Esophagus muscularis mucosa (tissue), 4 donors: ENCODE measurements around the gene TYW3. TPM values are rescaled to one million over a fixed set of nuclear protein-coding genes. Genes with fewer than 3 reads are reported as not detected.

Source experiments
- DNase-seq: peaks from one replicate; pipeline ENCODE4 v3.0.0-alpha.2; 2017; ENCODE audit errors: extremely low spot score
- H3K27ac ChIP-seq, 4 donors: fragments of 200-600 bp; sonication (generic); replicated peaks in 1 of 4; 1 replicate in 3 of 4; 2 replicates in 1 of 4; pipeline ENCODE4 v1.5.1; 2016 to 2019; ENCODE audit warnings: mild to moderate bottlenecking in 1 of 4
- H3K27me3 ChIP-seq, 4 donors: fragments of 200-600 bp; sonication (generic); one replicate each; pipeline versions ENCODE4 v1.5.1 to v1.6.0; 2016 to 2019
- H3K36me3 ChIP-seq, 4 donors: fragments of 200-600 bp; sonication (generic); one replicate each; pipeline ENCODE4 v1.5.1; 2016 to 2019
- H3K4me1 ChIP-seq, 4 donors: fragments of 200-600 bp; sonication (generic); one replicate each; pipeline ENCODE4 v1.5.1; 2016 to 2019
- H3K4me3 ChIP-seq, 4 donors: fragments of 200-600 bp; sonication (generic); 1 replicate in 2 of 4; 2 replicates in 2 of 4; pipeline ENCODE4 v1.5.1; 2016 to 2019; ENCODE audit warnings: mild to moderate bottlenecking in 4 of 4, moderate library complexity in 1 of 4
- H3K9me3 ChIP-seq, 4 donors: fragments of 200-600 bp; sonication (generic); 1 replicate in 3 of 4; 2 replicates in 1 of 4; pipeline ENCODE4 v1.5.1; 2016 to 2019
- CTCF ChIP-seq, 3 experiments: fragments of 200-600 bp in 2 of 3; fragments of 450-650 bp in 1 of 3; sonication (generic) in 2 of 3; IDR thresholded peaks; one replicate each; pipeline ENCODE4 v1.5.1; 2017 to 2019; ENCODE audit warnings: antibody characterized with exemption in 3 of 3, mild to moderate bottlenecking in 2 of 3, moderate library complexity in 1 of 3
- EP300 ChIP-seq: sonication (generic); formaldehyde crosslinking; IDR thresholded peaks from one replicate; pipeline ENCODE4 v1.6.1; 2017; ENCODE audit warnings: antibody characterized with exemption
- POLR2A ChIP-seq: fragments of 450-650 bp; IDR thresholded peaks from one replicate; pipeline ENCODE4 v1.6.1; 2017; ENCODE audit warnings: antibody characterized with exemption, moderate library complexity, mild to moderate bottlenecking, low read depth
- POLR2AphosphoS5 ChIP-seq, 2 donors: sonication (generic); formaldehyde crosslinking; IDR thresholded peaks; one replicate each; pipeline ENCODE4 v1.6.1; 2017; ENCODE audit warnings: antibody characterized with exemption in 2 of 2
- WGBS: methylation state at CpG from one replicate; pipeline ENCODE4 v1.1.5; 2018; 5-methylcytosine and 5-hydroxymethylcytosine counted together
- intact Hi-C: fragments of 100-400 bp; cut with DNase I; formaldehyde crosslinking; loops from one replicate; pipeline ENCODE4 v1.15.1; 2023
- total RNA-seq, 4 donors: library from RNA; depleted of rRNA; stranded (reverse); fragments of >200 nt; gene quantifications; one replicate each; pipeline versions ENCODE4 v1.1.0 to v1.2.1, GENCODE V29; 2016

The TYW3 gene
- total RNA-seq, 4 donors from 2014 or later, result 18.0 to 31.6 (median 26.8) TPM

- Histone ChIP-seq H3K27me3 (no peaks in the 10 kb centered on the region), H3K36me3 (peaks cover 6 to 21% (median 19%) of the 10 kb centered on the region in 4 donors), H3K4me3 (no peak overlapping the region), H3K27ac (no peak overlapping the region), H3K4me1 (no peaks in the 10 kb centered on the region), H3K9me3 (no peaks in the 10 kb centered on the region)
- intact Hi-C loops, result no loop called here
- 78% methylated on average over 3 of the region's 3 CpGs for WGBS
- TF ChIP-seq POLR2A (no peak), CTCF (IDR thresholded peaks at IDR 0.05) (no peak), EP300 (no peak), POLR2AphosphoS5 (IDR thresholded peaks at IDR 0.05) (no peak)
- no peak for DNase-seq
These were observed 34.5 kb downstream of the TYW3 start for GRCh38 chr1:74767490-74767889.

- 25% methylated on average over 7 of the region's 7 CpGs for WGBS
- no peaks in the 10 kb centered on the region for H3K36me3 ChIP-seq
- no peaks in the 10 kb centered on the region for H3K4me1 ChIP-seq
- H3K27ac ChIP-seq, result no peak overlapping the region
- no peak for TF ChIP-seq POLR2AphosphoS5 (IDR thresholded peaks at IDR 0.05)
- peak; percentile 51 to 72 (median 67) for TF ChIP-seq CTCF (IDR thresholded peaks at IDR 0.05)
- TF ChIP-seq POLR2A, result no peak
- no peak for TF ChIP-seq EP300
- no peaks in the 10 kb centered on the region for H3K27me3 ChIP-seq
- intact Hi-C loops, result no loop called here
- no peak for DNase-seq
- H3K4me3 ChIP-seq, result no peak overlapping the region
- H3K9me3 ChIP-seq, result no peaks in the 10 kb centered on the region
These were observed 39.1 kb downstream of the TYW3 start for GRCh38 chr1:74771913-74772515.

- Histone ChIP-seq H3K36me3 (no peaks in the 10 kb centered on the region), H3K27ac (no peak overlapping the region), H3K4me3 (no peak overlapping the region), H3K9me3 (no peaks in the 10 kb centered on the region), H3K27me3 (no peaks in the 10 kb centered on the region), H3K4me1 (no peaks in the 10 kb centered on the region)
- no peak for DNase-seq
- WGBS, result 33% methylated on average over 1 of the region's 1 CpG
- intact Hi-C loops, result no loop called here
- TF ChIP-seq POLR2AphosphoS5 (IDR thresholded peaks at IDR 0.05) (no peak), POLR2A (no peak), EP300 (no peak), CTCF (IDR thresholded peaks at IDR 0.05) (no peak)
These were observed 40.0 kb downstream of the TYW3 start for GRCh38 chr1:74772945-74773344.

- H3K27ac ChIP-seq, result no peak overlapping the region
- TF ChIP-seq POLR2A (no peak), CTCF (IDR thresholded peaks at IDR 0.05) (no peak), POLR2AphosphoS5 (IDR thresholded peaks at IDR 0.05) (no peak), EP300 (no peak)
These were observed 40.6 kb downstream of the TYW3 start for GRCh38 chr1:74773582-74773981.

GRCh38 chr1:74775735-74776134, 42.8 kb downstream of the TYW3 start:
- Histone ChIP-seq H3K4me3 (no peak overlapping the region), H3K9me3 (no peaks in the 10 kb centered on the region), H3K27ac (no peak overlapping the region), H3K27me3 (no peaks in the 10 kb centered on the region), H3K4me1 (no peaks in the 10 kb centered on the region), H3K36me3 (no peaks in the 10 kb centered on the region)
- TF ChIP-seq CTCF (IDR thresholded peaks at IDR 0.05) (no peak), POLR2AphosphoS5 (IDR thresholded peaks at IDR 0.05) (no peak), POLR2A (no peak), EP300 (no peak)
- no peak for DNase-seq
- 88% methylated on average over 2 of the region's 2 CpGs for WGBS
- intact Hi-C loops, result loop anchor here (2.0 kb wide), 1 partner anchor 427 kb away; no protein-coding TSS in a partner anchor

More at GRCh38 chr1:74773582-74773981, 40.6 kb downstream of the TYW3 start:
- Histone ChIP-seq H3K4me3 (no peak overlapping the region), H3K27me3 (no peaks in the 10 kb centered on the region), H3K9me3 (no peaks in the 10 kb centered on the region), H3K36me3 (no peaks in the 10 kb centered on the region), H3K4me1 (no peaks in the 10 kb centered on the region)
- intact Hi-C loops, result no loop called here
- no peak for DNase-seq
- 69% methylated on average over 2 of the region's 2 CpGs for WGBS
